Neutrophil (primary cell): ENCODE results near the gene ZNF784.

Experiments used
- H3K27ac ChIP-seq: fragments of 200-600 bp; sonication (generic); 2 replicates; pipeline ENCODE4 v1.5.1; 2016; ENCODE audit warnings: mild to moderate bottlenecking, moderate library complexity
- H3K27me3 ChIP-seq: fragments of 200-600 bp; sonication (generic); 2 replicates; pipeline ENCODE4 v1.6.0; 2016; ENCODE audit warnings: mild to moderate bottlenecking
- H3K36me3 ChIP-seq: fragments of 200-600 bp; sonication (generic); 2 replicates; pipeline ENCODE4 v1.5.1; 2017
- H3K4me1 ChIP-seq, 2 experiments: fragments of 200-600 bp in 1 of 2; sonication (generic) in 1 of 2; 1 replicate in 1 of 2; 2 replicates in 1 of 2; pipeline versions ENCODE4 v1.5.1 to v1.6.1; 2013 to 2016; ENCODE audit warnings: low read depth in 1 of 2, low read length in 1 of 2, mild to moderate bottlenecking in 1 of 2, moderate library complexity in 1 of 2; ENCODE audit not compliant: control insufficient read depth in 1 of 2, insufficient read depth in 1 of 2
- H3K4me3 ChIP-seq, 2 experiments: fragments of 200-600 bp in 1 of 2; sonication (generic) in 1 of 2; 1 replicate in 1 of 2; 2 replicates in 1 of 2; pipeline ENCODE4 v1.5.1; 2013 to 2016; ENCODE audit warnings: low read depth in 1 of 2, low read length in 1 of 2, mild to moderate bottlenecking in 1 of 2, moderate library complexity in 1 of 2
- H3K9me3 ChIP-seq: fragments of 200-600 bp; sonication (generic); 2 replicates; pipeline ENCODE4 v1.5.1; 2016
- TF ChIP-seq, protein P1 (sequence below): fragments of 200-600 bp; sonication (generic); IDR thresholded peaks from 2 replicates; pipeline ENCODE4 v1.5.1; 2016; ENCODE audit warnings: antibody characterized with exemption

ZNF784 gene

DNA sequence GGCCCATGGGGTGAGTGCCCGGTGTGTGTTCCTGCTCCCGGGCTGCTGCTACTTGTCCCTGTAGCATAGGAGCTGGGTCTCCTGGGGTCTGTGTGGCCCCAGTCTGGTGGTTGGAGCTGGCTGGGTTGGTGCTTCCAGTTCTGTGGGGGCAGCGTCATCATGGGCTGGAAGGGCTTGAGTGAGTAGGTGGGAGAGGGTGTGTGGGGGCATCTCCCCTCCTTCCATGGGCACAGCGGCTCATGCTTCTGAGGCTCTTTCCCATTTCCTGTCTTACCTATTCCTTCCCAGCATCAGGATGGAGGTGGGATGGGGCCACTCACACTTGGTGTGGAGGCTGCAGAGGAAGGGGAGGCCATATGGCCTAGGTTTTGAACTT lies 42.6 kb upstream of the ZNF784 start:
- no peak overlapping the region for H3K27ac ChIP-seq
- peaks cover 99% of the 10 kb centered on the region for H3K36me3 ChIP-seq
- H3K9me3 ChIP-seq, result no peaks in the 10 kb centered on the region
- TF ChIP-seq, protein P1, sequence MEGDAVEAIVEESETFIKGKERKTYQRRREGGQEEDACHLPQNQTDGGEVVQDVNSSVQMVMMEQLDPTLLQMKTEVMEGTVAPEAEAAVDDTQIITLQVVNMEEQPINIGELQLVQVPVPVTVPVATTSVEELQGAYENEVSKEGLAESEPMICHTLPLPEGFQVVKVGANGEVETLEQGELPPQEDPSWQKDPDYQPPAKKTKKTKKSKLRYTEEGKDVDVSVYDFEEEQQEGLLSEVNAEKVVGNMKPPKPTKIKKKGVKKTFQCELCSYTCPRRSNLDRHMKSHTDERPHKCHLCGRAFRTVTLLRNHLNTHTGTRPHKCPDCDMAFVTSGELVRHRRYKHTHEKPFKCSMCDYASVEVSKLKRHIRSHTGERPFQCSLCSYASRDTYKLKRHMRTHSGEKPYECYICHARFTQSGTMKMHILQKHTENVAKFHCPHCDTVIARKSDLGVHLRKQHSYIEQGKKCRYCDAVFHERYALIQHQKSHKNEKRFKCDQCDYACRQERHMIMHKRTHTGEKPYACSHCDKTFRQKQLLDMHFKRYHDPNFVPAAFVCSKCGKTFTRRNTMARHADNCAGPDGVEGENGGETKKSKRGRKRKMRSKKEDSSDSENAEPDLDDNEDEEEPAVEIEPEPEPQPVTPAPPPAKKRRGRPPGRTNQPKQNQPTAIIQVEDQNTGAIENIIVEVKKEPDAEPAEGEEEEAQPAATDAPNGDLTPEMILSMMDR, result no peak
- H3K4me1 ChIP-seq, result no peaks in the 10 kb centered on the region
- H3K27me3 ChIP-seq, result no peaks in the 10 kb centered on the region
- H3K4me3 ChIP-seq, result no peak overlapping the region

DNA sequence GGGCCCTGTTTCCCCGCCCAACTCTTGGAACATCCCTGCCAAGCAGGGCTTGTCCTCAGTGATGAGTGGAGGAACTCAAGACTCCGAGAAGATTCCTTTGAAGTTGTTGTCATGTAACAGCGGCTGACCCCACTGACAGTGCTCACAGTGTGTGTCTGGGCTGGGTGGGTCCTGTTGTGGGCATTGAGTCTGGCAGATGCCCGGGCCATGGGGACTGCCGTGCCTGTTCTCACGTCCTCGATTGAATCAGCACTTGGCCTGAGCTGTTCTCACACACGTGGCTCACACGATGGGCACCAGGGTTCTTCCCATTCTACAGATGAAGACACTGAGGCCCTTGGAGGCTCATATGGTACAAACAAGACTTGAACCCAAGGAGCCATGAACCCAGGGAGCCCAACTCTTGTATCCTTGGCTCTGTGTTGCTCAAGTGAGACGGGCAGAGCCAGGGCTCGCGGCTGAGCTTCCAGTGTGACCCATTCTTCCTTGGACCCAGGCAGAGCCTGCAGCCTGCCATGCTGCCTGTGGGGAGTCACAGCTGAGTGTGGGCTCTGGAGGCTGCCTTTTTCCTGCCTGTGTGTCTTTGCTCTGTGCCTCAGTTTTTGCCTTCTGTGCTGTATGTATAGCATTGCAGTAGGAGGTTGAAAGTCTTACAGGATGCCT lies 42.1 kb upstream of the ZNF784 start:
- H3K27me3 ChIP-seq, result no peaks in the 10 kb centered on the region
- TF ChIP-seq, protein P1, result no peak
- no peaks in the 10 kb centered on the region for H3K9me3 ChIP-seq
- no peak overlapping the region for H3K27ac ChIP-seq
- H3K36me3 ChIP-seq, result peaks cover 100% of the 10 kb centered on the region
- no peak overlapping the region for H3K4me3 ChIP-seq
- H3K4me1 ChIP-seq, result no peaks in the 10 kb centered on the region

DNA sequence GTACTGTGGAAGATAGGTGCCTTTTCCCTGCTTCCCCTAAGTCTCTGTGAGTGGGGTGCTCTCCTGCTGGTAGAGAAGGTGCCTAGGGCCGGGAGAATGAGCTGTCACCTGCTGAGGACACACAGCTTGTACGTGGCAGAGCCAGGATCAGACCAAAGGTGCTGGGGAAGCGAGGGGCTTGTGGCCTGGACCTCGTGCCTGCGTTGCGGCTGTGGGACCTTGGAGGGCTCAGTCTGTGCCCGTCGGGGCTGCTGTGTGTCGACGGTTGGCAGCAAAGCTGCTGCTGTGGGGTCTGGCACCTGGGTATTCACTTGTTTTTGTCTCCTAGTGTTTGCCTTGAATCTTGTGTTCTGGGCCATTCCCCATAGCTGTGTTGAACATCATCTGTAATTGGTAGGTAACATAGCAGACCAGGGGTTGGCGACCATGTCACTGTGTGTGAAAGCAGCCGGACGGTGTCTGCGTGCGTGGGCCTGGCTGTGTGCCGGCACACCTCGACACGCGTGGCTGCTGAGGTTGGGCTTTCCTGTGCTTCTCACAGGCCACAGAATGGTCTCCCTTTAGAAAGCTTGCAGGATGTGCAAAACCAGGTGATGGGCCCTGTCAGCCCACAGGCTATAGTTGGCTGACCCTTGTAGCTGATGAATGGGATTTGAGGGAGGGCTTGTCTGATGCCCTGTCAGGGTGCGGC lies 39.6 kb upstream of the ZNF784 start:
- H3K27ac ChIP-seq, result no peak overlapping the region
- no peak overlapping the region for H3K4me3 ChIP-seq
- H3K4me1 ChIP-seq, result no peaks in the 10 kb centered on the region
- no peaks in the 10 kb centered on the region for H3K27me3 ChIP-seq
- TF ChIP-seq, protein P1, result no peak
- no peaks in the 10 kb centered on the region for H3K9me3 ChIP-seq
- peaks cover 99% of the 10 kb centered on the region for H3K36me3 ChIP-seq

DNA sequence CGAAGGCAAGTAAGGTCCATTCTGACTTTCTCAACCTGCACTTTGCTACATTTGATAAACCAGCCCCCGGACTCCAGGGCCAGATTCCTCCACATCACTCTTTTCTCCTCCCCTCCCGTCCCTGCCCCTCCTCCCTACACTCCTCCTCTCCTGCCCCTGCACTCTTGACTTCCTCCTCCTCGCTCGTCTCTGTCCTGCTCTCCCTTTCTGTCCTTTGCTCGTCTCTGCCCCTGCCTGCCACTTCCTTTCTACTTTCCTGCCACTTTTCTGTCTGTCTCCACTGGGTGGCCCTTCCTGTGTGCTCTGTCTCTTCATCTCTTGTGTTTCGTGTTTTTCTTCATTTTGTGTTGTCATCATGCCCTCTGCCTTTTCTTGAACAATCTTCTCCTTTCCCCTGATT lies 37.5 kb upstream of the ZNF784 start:
- Histone ChIP-seq H3K27ac (no peak overlapping the region), H3K4me3 (no peak overlapping the region), H3K4me1 (peaks cover 10 to 16% of the 10 kb centered on the region in 2 experiments), H3K36me3 (peaks cover 88% of the 10 kb centered on the region), H3K27me3 (no peaks in the 10 kb centered on the region), H3K9me3 (no peaks in the 10 kb centered on the region)
- TF ChIP-seq, protein P1, result no peak

DNA sequence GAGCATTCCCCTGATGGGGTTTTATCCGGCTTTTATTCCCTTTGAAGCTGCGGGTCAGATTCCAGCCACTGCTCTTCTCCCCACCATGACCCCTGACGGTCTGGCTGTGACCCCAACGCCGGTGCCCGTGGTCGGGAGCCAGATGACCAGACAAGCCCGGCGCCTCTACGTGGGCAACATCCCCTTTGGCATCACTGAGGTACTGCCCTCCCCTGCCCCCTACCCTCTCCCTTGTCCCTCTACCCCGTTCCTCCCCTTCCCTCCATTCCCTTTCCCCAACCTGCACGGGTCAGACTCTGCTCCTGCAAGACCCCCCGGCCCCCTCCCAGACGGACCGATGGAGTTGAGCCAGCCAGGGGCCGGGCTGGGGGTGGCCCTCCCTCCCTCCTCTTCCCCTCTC lies 36.6 kb upstream of the ZNF784 start:
- H3K4me1 ChIP-seq, result peaks cover 19 to 24% of the 10 kb centered on the region in 2 experiments
- no peak overlapping the region for H3K27ac ChIP-seq
- H3K27me3 ChIP-seq, result no peaks in the 10 kb centered on the region
- no peak overlapping the region for H3K4me3 ChIP-seq
- peaks cover 80% of the 10 kb centered on the region for H3K36me3 ChIP-seq
- no peaks in the 10 kb centered on the region for H3K9me3 ChIP-seq
- TF ChIP-seq, protein P1, result no peak
